AG04450 (cell line): ENCODE results near the gene USP37. TPM values are rescaled to one million over a fixed set of nuclear protein-coding genes. Genes with fewer than 3 reads are reported as not detected.

Source experiments
- CTCF ChIA-PET: fragments of 300-600, 350-600 bp; formaldehyde crosslinking; extraction: SDS; loops from one replicate; lab custom pipeline; 2022; ENCODE audit warnings: antibody characterized with exemption, inconsistent platforms; lab: Charles Lee
- POLR2A ChIA-PET: fragments of 350-600 bp; formaldehyde crosslinking; extraction: SDS; loops from one replicate; lab custom pipeline; 2021; ENCODE audit warnings: antibody characterized with exemption, inconsistent platforms; lab: Yijun Ruan, JAX
- DNase-seq: peaks from one replicate; pipeline ENCODE4 v3.0.0-alpha.2; 2011; ENCODE audit warnings: low read depth, low spot score
- H3K27ac ChIP-seq: one replicate; pipeline ENCODE4 v1.5.1; 2012; ENCODE audit warnings: low read depth, low read length, control low read depth
- H3K27me3 ChIP-seq: one replicate; pipeline ENCODE4 v1.6.0; 2012; ENCODE audit warnings: low read length; ENCODE audit not compliant: control insufficient read depth, insufficient read depth
- H3K4me3 ChIP-seq: 2 replicates; pipeline ENCODE4 v1.5.1; 2011; ENCODE audit warnings: mild to moderate bottlenecking, low read depth, low read length, control low read depth
- H3K9me3 ChIP-seq: 2 replicates; pipeline ENCODE4 v1.5.1; 2012; ENCODE audit warnings: low read length; ENCODE audit not compliant: control insufficient read depth, insufficient read depth
- polyA plus RNA-seq: library from polyadenylated mRNA; depleted of rRNA; stranded (reverse); fragments of >200 nt; gene quantifications from 2 replicates; pipeline ENCODE4 v1.2.3, GENCODE V29; 2011
- TF ChIP-seq, protein P1 (sequence below): IDR thresholded peaks from 2 replicates; pipeline ENCODE4 v1.5.1; 2011; ENCODE audit warnings: low read depth, low read length, control low read depth, inconsistent platforms

Gene USP37
- polyA plus RNA-seq, 1 experiment, result 4.9 TPM

DNA sequence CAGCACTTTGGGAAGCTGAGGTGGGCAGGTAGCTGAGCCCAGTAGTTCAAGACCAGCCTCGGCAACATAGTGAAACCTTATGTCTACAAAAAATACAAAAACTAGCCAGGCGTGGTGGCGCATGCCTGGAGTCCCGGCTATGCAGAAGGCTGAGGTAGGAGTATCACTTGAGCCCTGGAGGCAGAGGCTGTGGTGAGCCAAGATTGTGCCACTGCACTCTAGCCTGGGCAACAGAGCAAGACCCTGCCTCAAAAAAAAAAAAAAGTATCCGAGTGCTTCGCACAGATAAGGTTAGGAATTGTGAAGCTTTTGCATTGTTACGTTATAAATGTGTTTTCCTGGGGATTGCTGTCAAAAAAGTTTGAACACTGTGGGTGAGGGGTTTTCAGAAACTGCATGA lies 164.3 kb downstream of the USP37 start:
- CTCF ChIA-PET, result interaction anchor here (0.9 to 1.8 kb wide), 4 partner anchors 8 to 132 kb away, joined by 3 to 9 read pairs (median 4); no protein-coding TSS in a partner anchor
- Histone ChIP-seq H3K27ac (no peak overlapping the region), H3K27me3 (no peaks in the 10 kb centered on the region), H3K4me3 (no peak overlapping the region), H3K9me3 (no peaks in the 10 kb centered on the region)
- no peak for DNase-seq
- TF ChIP-seq, protein P1, sequence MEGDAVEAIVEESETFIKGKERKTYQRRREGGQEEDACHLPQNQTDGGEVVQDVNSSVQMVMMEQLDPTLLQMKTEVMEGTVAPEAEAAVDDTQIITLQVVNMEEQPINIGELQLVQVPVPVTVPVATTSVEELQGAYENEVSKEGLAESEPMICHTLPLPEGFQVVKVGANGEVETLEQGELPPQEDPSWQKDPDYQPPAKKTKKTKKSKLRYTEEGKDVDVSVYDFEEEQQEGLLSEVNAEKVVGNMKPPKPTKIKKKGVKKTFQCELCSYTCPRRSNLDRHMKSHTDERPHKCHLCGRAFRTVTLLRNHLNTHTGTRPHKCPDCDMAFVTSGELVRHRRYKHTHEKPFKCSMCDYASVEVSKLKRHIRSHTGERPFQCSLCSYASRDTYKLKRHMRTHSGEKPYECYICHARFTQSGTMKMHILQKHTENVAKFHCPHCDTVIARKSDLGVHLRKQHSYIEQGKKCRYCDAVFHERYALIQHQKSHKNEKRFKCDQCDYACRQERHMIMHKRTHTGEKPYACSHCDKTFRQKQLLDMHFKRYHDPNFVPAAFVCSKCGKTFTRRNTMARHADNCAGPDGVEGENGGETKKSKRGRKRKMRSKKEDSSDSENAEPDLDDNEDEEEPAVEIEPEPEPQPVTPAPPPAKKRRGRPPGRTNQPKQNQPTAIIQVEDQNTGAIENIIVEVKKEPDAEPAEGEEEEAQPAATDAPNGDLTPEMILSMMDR, result no peak
- POLR2A ChIA-PET, result interaction anchor here (0.5 kb wide), 1 partner anchor 41 kb away, joined by 3 read pairs; no protein-coding TSS in a partner anchor

DNA sequence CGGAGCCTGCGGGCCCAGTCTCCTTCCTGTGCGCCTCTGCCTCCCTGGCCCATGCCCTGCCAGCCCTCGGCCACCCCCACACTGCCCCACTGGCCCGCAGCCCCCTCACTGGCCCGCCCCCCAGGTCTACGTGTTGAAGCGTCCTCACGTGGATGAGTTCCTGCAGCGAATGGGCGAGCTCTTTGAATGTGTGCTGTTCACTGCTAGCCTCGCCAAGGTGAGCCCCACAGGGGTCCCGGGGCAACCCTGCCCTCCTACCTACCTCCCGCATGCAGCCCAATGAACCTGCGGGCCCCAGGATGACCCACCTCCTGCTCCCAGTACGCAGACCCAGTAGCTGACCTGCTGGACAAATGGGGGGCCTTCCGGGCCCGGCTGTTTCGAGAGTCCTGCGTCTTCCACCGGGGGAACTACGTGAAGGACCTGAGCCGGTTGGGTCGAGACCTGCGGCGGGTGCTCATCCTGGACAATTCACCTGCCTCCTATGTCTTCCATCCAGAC lies 165.2 kb downstream of the USP37 start:
- no peak for DNase-seq
- H3K9me3 ChIP-seq, result no peaks in the 10 kb centered on the region; the same call in 1 of the 2 replicates
- POLR2A ChIA-PET, result no interaction called here
- H3K27ac ChIP-seq, result no peak overlapping the region
- TF ChIP-seq, protein P1, result no peak
- CTCF ChIA-PET, result interaction anchor here (1.7 kb wide), 1 partner anchor 130 kb away, joined by 6 read pairs; no protein-coding TSS in a partner anchor
- H3K4me3 ChIP-seq, result no peak overlapping the region
- no peaks in the 10 kb centered on the region for H3K27me3 ChIP-seq

DNA sequence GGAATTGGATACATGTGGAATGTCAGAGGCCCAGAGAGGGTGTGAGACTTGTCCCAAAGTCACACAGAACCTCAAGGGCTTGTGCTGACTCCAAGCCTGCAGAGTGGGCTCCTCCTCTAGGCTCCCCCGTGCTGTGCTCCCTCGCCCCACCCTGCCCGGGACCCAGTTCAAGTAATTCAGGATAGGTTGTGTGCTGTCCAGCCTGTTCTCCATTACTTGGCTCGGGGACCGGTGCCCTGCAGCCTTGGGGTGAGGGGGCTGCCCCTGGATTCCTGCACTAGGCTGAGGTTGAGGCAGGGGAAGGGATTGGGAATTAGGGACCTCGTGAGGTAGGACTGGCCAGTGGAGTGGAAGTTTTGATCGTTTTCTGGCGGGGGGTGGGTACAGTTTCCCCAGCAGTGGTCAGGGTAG lies 165.7 kb downstream of the USP37 start:
- Histone ChIP-seq H3K4me3 (no peak overlapping the region), H3K27me3 (no peaks in the 10 kb centered on the region), H3K9me3 (no peaks in the 10 kb centered on the region; the same call in 1 of the 2 replicates), H3K27ac (no peak overlapping the region)
- TF ChIP-seq, protein P1, result no peak
- POLR2A ChIA-PET, result no interaction called here
- no peak for DNase-seq
- CTCF ChIA-PET, result interaction anchor here (1.7 kb wide), 1 partner anchor 129 kb away, joined by 6 read pairs; no protein-coding TSS in a partner anchor

DNA sequence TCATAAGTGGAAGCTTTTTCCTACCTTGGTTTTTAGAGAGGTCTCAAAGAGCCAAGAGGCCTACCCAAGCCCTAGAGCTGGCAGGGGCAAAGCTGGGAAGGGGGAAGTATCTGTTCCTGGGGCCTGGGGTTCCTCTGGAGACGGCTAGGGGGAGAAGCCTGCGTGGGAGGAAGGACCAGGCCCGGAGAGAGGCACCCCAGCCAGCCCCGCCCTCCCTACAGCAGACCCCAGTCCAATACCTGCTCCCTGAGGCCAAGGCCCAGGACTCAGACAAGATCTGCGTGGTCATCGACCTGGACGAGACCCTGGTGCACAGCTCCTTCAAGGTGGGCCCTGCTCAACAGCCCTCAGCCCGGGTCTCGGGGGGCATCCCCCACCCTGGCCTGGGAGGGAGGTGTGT lies 166.3 kb downstream of the USP37 start:
- H3K9me3 ChIP-seq, result no peaks in the 10 kb centered on the region; the same call in 1 of the 2 replicates
- H3K27ac ChIP-seq, result no peak overlapping the region
- DNase-seq, result no peak
- peak overlapping the region; percentile 79 for H3K4me3 ChIP-seq
- H3K27me3 ChIP-seq, result no peaks in the 10 kb centered on the region
- TF ChIP-seq, protein P1, result no peak
- POLR2A ChIA-PET, result no interaction called here
- CTCF ChIA-PET, result interaction anchor here (1.0 to 1.7 kb wide), 2 partner anchors 65 to 129 kb away, joined by 4 to 6 read pairs; no protein-coding TSS in a partner anchor
